Body of pancreas (tissue), 4 donors: ENCODE measurements around the gene DVL2.

Experiments
- POLR2A ChIP-seq, 3 donors: fragments of 450-650 bp; IDR thresholded peaks; one replicate each; pipeline ENCODE4 v1.6.1; 2016; ENCODE audit warnings: antibody characterized with exemption in 3 of 3, mild to moderate bottlenecking in 2 of 3
- TF ChIP-seq, protein P1 (sequence below), 7 experiments: fragments of 450-650 bp in 4 of 7; fragments of 200-600 bp in 3 of 7; sonication (generic) in 3 of 7; IDR thresholded peaks; one replicate each; pipeline ENCODE4 v1.5.1; 2016 to 2019; ENCODE audit warnings: antibody characterized with exemption in 7 of 7

DNA sequence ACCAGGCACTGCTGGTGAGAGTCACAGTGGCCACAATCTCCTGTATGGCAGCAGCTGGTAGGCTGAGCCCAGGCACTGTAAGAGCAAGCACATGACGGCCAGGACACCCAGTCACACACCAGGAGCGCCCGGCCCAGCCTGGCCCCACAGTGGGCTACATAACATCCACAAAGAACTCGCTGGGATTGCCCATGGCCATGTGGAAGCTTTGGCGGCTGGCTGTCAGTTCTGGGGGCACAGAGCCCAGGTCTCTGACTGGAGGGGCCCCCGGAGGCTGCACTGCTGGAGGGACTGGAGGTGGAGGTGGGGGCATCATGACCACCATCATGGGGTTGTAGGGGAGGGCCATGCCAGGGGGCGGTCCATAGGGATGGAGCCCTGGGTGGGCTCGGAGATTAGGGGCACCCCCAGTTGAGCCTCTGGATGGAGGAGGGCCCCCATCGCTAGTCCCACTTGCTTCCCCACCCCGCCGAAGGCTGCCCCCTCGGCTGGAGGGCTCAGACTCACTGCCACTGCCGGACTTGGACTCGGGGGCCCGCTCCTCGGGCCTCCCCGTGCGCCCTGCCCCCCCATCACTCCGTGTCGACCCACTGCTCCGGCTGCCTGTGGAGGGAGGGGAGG, 8.5 kb downstream of the DVL2 start:
- TF ChIP-seq POLR2A (IDR thresholded peaks at IDR 0.05): no peak
- TF ChIP-seq, protein P1, sequence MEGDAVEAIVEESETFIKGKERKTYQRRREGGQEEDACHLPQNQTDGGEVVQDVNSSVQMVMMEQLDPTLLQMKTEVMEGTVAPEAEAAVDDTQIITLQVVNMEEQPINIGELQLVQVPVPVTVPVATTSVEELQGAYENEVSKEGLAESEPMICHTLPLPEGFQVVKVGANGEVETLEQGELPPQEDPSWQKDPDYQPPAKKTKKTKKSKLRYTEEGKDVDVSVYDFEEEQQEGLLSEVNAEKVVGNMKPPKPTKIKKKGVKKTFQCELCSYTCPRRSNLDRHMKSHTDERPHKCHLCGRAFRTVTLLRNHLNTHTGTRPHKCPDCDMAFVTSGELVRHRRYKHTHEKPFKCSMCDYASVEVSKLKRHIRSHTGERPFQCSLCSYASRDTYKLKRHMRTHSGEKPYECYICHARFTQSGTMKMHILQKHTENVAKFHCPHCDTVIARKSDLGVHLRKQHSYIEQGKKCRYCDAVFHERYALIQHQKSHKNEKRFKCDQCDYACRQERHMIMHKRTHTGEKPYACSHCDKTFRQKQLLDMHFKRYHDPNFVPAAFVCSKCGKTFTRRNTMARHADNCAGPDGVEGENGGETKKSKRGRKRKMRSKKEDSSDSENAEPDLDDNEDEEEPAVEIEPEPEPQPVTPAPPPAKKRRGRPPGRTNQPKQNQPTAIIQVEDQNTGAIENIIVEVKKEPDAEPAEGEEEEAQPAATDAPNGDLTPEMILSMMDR (IDR thresholded peaks at IDR 0.05): no peak
